NCI-H1930 (cell line): ENCODE data around the gene STX2.
"Not testable (repeated sequence)": the region's sequence is repeated elsewhere in the genome, so short reads cannot be mapped to it uniquely, and the experiment has no call there.

Experiments
- DNase-seq, 2 experiments: peaks; one replicate each; lab custom pipeline; 2025; lab: John Stamatoyannopoulos, UW

STX2 gene

DNA sequence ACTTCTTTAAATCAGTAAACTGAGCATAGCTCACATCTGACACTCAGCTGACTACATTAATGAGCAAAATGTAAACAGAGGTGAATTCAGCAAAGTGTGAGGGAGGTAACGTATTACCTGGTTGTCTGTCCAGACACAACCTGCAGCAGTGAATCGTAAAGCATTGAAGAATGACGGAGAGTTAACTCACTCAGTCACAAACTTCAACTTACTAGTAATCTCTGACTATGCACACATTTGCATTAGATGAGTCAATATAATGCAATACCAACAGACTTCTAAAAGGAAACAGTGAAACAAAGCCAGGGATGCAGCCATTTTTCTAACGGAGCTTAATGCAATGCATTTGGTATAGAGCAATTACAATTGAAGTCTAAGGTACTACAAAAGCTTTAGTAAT, 40.0 kb downstream of the STX2 start:
- no peak for DNase-seq

DNA sequence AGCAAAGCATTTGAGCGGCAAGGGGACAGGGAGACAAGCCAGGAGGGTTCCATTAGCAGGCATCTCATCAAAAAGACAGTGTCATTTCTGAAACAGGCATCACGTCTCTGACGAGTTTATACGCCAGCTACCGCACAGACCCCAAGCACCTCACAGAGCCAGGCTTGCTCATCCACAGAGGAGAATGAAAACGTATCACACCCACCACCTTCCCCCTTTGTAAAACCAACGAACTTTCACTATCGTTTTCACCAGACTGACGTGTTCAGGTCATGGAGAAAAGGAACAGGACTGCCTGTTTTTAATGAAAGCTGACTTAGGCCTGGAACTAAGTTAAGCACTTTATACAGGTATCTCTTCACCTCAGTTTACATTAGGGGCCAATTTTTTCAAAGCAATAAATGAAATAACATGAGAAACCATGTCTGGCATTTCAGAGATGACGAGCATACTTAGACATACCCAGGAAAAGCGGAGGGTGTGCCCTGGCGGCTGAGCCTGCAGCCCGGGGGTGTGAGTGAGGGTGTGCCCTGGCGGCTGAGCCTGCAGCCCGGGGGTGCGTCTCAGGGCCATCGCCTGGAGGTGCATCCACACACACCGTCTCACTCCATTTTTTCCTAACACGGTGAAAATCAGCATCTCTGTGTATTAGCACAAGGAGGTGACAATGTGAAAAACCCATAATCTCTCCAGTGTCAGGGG, 41.9 kb downstream of the STX2 start:
- no peak for DNase-seq

DNA sequence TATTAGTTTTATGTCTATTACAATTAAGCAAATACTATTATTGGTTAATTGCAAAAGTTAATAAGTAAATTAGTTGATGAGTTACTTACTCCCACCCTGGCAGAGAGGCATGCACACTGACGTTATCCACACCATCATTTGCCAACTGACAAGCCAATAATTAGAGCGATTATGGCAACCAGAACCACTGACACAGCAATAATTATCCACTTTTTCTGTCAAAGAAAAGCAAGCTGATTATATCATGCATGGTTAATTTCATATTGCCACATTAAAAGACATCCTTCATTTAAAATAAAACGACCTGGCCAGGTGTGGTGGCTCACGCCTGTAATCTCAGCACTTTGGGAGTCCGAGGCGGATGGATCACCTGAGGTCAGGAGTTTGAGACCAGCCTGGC, 43.1 kb downstream of the STX2 start:
- DNase-seq: no peak

DNA sequence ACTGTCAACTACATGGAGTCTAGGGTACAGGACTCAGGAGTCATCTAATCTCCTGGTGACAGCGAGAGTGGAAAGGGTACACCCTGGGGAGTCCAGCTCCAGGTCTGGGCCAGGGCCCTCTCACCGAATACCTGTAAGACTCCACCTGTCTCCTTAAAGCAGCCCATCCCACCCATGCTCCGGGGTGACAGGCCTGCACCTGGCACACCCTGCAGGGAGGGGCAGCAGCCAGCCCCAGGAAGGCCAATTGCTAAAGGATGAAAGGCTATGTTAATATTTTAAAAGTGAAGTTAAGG, 45.5 kb downstream of the STX2 start:
- DNase-seq: no peak

DNA sequence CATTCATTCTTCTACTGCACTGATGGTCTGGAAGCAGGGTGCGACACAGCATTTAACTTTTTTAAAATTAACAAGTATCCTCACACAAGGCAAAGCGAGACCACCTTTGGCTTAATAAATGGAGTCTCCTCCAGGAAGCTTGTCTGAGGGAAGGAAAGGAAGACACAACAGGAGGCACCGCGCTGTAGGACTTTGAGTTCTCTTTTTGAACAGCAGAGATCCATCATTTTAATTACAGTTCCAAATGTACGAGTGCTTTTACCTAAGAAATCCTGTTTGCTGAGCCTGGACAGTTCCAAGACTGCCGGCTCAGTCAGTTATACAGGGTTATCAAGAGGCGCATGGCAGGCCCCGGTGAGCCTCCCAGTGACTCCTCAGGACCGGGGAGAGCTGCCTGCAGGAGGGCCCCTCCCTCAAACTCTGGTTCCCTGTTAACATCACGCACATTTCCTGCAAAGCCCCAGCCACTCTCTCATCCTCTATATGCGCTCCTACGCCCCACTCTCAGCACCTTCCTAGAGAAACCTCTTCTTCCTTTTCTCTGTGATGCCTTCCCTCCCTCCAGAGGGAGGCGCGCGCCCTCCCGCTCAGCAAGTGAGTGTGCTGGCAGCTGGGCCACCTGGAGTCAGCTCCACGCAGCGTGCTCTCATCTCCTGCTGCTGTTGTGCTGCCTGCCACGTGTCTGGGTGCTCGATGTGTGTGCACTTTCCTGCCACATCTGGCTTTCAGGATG, 46.1 kb downstream of the STX2 start:
- no peak for DNase-seq

DNA sequence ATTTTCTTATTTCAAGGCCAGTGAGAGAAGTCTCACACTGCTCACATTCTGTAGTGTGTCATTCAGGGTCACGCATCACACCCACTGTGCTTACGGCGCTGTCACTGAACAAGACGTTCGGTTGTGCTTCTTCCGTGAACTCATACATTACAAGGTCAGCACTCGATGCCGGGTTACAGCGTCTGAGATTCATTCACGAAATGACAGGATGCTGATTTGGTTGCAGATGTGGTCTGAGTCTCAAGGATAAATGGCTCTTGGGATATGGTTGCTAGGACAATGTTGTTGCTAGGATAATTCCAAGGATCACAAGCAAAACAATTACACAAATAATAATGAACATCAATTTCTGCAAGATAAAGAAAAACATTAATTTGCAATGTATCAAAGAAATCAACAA, 47.4 kb downstream of the STX2 start:
- no peak for DNase-seq

DNA sequence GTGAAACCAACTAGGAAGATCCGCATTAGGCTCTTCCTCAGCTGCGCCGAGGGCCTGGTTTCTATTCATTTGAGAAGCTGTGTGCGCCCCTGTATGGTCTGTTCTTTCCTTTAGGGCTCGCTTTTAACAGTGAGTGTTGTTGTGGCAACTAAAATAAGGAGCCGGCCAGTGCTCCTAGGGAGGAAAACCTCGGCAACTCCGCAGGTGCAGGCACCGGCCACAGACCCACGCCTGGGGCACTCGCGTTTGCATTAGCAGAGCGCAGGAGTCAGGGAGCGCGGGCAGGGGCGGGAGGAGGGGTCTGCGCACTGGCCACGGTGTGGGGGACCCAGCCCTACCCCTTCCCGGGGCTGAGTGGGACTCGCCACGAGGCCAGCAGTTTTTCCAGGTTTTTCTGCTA, 50.5 kb downstream of the STX2 start:
- DNase-seq: no peak

DNA sequence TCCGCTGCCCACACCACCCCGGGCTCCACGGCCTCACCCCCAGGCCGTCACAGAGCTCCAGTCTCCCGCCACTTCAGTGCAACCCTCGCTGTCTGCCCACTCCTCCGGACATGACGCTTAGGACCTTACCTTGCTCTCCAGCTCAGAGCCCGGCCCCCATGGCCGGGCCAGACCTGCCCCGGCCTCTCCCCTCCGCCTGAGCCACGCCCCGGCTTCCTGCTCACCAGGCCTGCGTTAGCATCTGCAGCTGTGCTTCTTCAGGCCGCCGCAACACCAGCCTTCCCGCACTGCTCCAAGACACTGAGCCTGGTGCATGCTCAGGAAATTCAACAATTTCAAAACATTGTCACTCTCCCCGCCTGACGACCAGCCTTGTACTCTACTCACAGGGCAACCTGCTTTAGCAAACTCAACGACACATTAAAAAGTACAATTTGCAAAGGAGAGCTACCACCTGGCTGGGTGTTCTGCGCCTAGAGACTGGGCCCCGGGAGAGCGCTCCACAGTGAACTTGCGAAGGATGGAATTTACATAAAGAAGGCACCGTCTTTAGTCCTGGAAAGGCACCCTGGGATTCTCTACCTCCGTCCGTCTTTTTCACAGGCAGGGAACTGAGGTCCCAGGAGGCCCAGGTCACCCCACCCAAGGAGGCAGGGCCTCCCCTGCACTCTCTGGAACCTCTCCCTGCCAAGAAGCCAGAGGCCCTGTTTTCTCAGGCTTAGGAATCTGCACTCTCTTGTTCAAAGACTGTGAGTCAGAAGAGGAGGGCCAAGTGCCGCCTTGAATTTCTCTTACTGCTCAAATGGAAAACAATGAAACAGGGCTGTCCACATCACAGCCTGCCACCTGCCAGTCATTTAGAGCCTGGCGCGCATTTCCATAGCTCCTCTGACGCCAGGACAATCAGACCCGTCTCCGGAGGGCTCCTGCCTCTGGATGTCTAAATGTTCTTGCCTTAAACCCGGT, 51.3 kb downstream of the STX2 start:
- DNase-seq: no peak

DNA sequence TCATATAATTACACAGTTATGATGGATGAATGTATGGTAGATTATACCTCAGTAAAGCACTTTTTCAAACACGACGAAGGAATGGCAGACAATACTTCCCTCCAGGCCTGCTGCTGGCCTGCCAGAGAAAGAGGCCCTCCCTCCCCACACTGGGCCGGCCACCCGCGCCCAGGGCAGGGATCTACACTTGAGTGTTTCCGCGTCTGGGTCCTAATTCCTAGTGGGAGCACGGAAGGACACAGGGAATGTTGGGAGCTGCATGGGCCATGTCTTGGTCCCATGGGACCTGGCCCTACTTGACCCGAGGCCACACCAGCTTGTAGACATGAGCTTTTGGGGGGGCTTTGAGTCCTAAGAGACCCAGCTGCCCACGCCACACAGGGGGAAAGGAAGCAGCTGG, 52.0 kb downstream of the STX2 start:
- no peak for DNase-seq

DNA sequence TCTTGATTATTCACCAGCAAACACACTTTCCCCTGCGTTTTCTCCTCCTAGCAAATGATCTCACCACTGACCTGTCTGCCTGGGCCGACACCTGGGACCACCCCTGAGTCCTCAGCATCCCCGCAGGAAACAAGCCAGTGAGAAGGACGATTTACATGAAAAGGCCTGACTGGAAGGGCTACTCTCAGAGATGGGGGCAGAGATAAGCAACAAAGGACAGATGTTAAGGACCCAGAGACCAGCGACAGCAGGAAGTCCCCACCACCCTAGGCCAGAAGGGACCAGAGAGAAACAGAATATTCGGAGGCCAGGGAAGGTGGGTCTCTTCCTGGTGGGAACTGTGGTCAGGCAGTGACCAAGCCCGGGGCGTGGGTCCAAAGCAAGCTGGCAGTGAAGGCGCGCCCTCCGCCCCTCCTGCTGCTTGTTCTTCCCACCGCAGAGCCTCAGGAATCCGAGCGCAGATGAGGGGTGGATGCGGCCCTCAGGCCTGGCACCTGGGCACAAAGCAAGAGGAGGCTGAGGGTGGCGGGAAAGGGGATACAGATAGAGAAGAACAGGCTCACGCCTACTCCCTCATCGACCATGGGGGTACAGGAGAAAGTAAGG, 55.8 kb downstream of the STX2 start:
- no peak for DNase-seq

DNA sequence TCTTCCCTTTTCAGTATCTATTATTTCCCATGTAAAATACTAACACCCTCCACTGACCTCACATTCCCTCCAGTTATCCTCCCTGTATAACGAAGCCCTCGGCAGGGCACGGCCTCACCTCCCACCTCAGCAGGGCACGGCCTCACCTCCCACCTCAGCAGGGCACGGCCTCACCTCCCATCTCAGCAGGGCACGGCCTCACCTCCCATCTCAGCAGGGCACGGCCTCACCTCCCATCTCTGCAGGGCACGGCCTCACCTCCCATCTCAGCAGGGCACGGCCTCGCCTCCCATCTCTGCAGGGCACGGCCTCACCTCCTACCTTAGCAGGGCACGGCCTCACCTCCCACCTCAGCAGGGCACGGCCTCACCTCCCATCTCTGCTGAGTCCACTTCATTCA, 56.8 kb downstream of the STX2 start:
- not testable (repeated sequence) for DNase-seq

DNA sequence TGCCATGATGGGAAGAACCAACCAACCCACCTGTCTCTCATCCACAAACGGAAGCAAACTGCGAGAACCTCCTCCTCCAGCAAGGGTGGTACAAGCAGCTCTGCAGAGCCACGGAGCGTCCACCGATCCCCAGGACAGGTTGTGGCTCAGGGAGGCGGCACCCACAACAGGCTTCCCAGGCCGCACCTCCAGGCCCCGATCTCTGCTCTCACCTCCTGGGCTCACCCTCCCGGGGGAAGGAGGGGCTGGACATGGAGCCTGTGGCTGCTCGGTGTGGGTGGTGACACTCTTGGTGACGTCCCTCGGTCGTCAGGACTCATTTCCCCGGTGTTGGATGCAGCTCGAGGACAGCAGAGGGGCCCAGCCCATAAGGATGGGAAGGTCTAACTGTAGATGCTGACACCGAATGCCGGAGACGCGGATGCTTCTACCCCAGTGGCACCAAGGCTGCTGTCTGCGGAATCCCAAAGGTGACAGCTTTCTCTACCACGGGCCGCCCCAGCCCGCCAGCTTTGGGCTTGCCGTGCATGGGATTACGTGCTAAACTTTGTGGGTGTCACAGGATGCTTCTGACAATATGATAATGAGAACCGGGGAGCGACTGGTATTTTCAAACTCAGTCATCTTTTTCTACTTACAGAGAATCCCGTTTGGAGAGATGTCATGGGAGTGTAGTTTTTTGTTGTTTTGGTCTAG, 58.0 kb downstream of the STX2 start:
- no peak for DNase-seq

DNA sequence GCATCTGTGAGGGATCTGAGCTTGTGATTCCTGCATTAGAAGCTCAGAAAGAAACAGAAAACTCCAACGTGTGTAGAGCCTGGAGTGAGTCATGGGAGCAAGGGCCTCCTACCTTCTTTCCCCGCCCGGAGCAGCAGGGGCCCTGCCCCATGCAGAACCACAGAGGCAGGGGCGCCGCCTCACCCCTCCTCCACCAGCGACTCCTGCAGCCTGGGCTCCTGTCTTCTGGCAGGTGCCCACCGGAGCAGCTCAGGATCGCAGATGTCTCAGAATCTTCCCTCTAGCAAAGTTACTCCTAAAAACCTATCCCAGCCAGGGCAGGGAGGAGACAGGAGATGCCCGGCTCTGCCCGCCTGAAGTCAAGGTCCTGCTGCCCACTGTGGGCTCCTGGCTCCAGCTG, 58.7 kb downstream of the STX2 start:
- no peak for DNase-seq

DNA sequence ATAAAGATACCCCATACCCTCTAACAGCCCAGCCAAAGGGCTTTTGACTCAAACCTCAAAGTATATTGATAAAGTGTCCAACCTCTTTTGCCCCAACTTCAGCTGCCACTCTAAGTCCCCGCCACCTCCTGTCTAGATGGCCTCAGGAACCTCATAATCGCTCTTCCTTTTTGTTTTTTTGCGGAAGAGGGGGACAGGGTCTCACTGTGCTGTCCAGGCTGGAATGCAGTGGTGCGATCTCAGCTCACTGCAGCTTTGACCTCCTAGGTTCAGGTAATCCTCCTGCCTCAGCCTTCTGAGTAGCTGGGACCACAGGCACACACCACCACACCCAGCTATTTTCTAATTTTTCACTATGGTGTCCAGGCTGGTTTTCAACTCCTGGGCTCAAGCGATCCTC, 60.3 kb downstream of the STX2 start:
- no peak for DNase-seq

DNA sequence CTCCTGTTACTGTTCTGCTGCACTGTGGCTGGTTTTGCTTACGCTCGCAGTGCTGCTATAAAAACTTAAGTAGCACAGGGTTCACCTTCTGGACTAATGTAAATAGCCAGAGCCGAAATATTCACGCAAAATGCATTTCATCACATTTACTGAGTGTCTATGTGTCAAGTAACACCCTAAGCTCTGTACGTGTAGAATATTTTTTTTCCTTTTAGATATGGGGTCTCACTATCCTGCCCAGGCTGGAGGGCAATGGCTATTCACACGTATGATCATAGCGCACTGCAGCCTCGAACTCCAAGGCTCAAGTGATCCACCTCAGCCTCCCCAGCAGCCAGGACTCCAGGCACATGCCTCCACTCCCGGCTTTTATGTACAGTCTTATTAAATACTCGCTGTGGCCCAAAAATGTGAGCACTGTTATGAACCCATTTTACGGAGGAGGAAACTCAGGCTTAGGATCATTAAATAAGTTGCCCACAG, 62.2 kb downstream of the STX2 start:
- DNase-seq: no peak

DNA sequence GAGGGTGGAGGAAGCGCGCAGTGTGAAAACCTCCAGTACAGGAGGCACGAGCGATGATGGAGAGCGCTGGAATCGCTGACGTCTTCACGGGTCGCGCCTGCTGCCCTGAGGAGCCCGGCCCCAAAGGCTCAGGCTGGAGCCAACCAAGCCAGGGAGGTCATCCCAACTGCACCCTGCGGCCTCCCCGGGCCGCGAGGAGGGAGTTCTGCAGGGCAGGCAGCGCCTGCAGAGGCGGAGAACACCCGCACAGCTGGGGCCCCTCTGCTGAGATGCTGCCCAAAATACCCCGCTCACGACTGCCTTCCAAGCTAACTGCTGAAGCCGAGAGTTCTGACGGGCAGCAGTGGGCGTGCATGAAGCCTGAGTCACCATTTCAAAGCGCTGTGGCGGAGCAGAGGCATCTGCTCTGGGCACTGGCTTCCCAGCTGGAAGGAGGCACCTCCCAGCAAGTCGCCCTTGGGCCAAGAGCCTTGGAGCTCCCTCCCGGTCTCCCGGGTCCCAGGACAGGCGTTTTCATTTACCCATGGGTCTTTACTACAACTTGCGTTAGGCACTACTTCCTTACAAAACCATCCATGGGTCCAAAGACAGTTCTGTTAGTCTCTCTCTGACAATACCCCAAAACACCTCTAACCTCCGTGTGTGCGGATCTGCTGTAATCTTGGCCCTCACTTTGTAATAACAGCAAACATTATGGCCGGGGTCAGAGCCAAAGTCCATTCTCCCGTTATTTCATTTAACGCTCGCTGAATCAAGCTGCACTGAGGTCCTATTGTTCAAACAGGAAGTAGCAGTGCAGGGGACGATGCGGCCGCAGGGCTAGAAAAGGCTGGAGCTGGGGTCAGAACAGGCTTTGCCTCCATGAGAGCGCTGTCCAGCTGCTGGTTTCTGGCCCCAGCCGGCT, 62.8 kb downstream of the STX2 start:
- no peak for DNase-seq

DNA sequence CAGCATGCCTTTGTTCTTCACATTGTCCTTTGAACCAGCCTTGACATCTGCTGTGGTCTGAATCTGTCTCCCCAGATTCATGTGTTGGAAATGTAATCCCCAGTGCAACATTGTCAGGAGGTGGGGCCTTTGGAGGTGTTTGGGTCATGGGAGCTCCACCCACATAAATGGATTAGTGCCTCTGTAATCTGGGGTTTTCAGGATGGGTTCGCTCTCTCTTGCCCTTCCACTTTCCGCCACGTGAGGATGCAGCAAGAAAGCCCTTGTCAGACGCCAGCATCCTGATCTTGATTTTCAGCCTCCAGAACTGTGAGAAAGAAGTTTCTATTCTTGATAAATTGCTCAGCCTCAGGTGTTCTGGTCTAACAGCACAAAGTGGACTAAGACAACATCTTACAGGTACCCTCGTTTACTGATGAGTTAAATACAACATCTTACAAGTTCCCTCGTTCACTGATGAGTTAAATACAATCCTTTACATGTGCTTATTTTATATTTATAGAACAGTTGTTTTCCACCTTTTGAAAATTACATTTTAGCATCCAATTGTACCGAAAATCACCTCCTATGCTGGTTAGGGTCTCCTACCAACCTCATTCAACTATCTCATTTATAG, 68.5 kb downstream of the STX2 start:
- no peak for DNase-seq

DNA sequence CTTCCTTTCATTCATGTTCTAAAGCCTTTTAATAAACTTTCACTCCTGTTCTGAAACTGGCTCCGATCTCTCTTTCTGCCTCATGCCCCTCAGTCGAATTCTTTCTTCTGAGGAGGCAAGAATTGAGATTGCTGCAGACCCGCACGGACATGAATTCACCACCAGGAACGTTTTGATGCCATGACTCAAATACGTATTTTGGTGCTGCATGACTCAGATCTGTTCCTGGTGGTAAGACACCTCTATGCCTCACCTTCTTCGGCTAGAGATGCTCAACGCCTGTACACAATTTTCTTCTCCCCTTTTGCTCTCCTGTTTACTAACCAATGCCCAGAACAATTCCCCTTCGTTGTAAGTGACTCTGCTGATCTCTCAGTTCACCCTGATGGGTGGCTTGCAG, 70.9 kb downstream of the STX2 start:
- no peak for DNase-seq

DNA sequence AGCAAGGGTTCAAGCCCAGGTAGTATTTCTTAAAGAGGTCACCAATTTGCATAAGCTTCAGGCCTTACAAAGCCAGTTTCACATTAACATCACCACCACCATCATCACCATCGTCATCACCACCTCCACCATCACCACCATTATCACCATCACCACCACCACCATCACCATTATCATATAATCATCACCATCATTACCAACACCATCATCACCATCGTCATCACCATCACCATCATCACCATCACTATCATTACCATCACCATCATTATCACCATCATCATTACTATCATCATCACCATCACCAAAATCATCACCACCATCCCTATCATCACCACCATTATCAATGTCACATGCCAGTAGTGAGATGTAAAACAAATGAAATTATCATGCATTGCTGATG, 72.6 kb downstream of the STX2 start:
- DNase-seq: no peak

DNA sequence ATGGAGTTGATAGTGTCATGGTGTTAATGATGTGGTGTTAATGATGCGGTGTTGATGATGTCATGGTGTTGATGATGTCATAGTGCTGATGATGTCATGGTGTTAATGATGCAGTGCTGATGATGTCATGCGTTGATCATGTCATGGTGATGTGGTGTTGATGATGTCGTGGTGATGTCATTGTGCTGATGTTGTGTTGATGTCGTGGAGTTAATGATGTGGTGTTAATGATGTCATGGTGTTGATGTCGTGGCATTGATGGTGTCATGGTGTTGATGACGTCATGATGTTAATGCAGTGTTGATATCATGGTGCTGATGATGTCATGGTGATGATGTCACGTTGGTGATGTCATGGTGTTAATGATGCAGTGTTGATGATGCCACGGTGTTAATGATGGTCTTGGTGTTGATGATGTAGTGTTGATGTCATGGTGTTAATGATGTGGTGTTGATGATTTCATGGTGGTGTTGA, 73.8 kb downstream of the STX2 start:
- no peak for DNase-seq
